Measurements from ENCODE around the gene IER5L. TPM values are rescaled to one million over a fixed set of nuclear protein-coding genes. Genes with fewer than 3 reads are reported as not detected.

Gene IER5L
- total and polyA plus RNA-seq, 9 of the 15 experiments (the other 6 are each of a cell fraction or from before 2014, with no cell fraction given), result 0.14 to 11.9 (median 0.52) TPM

GRCh38 chr9:129174724-129175514 lies 3.1 kb downstream of the IER5L start (continued):
- TF ChIP-seq ZNF449 (CRISPR knock-in tag; IDR thresholded peaks at IDR 0.05), result no peak
- TF ChIP-seq ZNF277 (CRISPR knock-in tag; IDR thresholded peaks at IDR 0.05; ENCODE audit: borderline replicate concordance), result no peak
- TF ChIP-seq ZFX (CRISPR knock-in tag; IDR thresholded peaks at IDR 0.05), result peak; percentile 71
- TF ChIP-seq POLR2H (tag; IDR thresholded peaks at IDR 0.05; ENCODE audit: low read depth), result no peak
- TF ChIP-seq PRDM10 (IDR thresholded peaks at IDR 0.05; ENCODE audit: partially characterized antibody), result peak; percentile 37
- no peak for TF ChIP-seq HNRNPH1 (optimal IDR thresholded peaks at IDR 0.05; ENCODE audit: low read depth, low read length)
- no peak for TF ChIP-seq FOXO4 (CRISPR knock-in tag; IDR thresholded peaks at IDR 0.05)
- no peak for TF ChIP-seq PBX2 (CRISPR knock-in tag; IDR thresholded peaks at IDR 0.05; ENCODE audit: low read depth)
- no peak for TF ChIP-seq PBX2 (tag; conservative IDR thresholded peaks at IDR 0.05; ENCODE audit: low read depth)
- peak; percentile 37; the same call in 1 of the 2 replicates for TF ChIP-seq HNRNPL (IDR thresholded peaks at IDR 0.05; ENCODE audit: low read depth, low read length)
- TF ChIP-seq CREB1 (IDR thresholded peaks at IDR 0.05), result no peak
- TF ChIP-seq CREB1 (CRISPR knock-in tag; IDR thresholded peaks at IDR 0.05), result no peak
- TF ChIP-seq ZNF408 (CRISPR knock-in tag; IDR thresholded peaks at IDR 0.05; ENCODE audit: low read depth), result no peak
- no peak for TF ChIP-seq PYGO2 (tag; IDR thresholded peaks at IDR 0.05)

All from K562 (cell line).